ENCODE measurements around the gene SYT13.

- TF ChIP-seq CTCF (IDR thresholded peaks at IDR 0.05), result no peak
- no peak for TF ChIP-seq EP300 (IDR thresholded peaks at IDR 0.05)
Measured at GRCh38 chr11:45296075-45296474, 9.9 kb upstream of the SYT13 start.

All from tibial nerve (tissue), 4 donors.